NCI-H128 (cell line): ENCODE results near the gene TMA16.
"Not testable (repeated sequence)": the region's sequence is repeated elsewhere in the genome, so short reads cannot be mapped to it uniquely, and the experiment has no call there.

Experiments used
- DNase-seq: peaks from one replicate; lab custom pipeline; 2025; ENCODE audit not compliant: unreplicated experiment; lab: John Stamatoyannopoulos, UW

Gene TMA16

DNA sequence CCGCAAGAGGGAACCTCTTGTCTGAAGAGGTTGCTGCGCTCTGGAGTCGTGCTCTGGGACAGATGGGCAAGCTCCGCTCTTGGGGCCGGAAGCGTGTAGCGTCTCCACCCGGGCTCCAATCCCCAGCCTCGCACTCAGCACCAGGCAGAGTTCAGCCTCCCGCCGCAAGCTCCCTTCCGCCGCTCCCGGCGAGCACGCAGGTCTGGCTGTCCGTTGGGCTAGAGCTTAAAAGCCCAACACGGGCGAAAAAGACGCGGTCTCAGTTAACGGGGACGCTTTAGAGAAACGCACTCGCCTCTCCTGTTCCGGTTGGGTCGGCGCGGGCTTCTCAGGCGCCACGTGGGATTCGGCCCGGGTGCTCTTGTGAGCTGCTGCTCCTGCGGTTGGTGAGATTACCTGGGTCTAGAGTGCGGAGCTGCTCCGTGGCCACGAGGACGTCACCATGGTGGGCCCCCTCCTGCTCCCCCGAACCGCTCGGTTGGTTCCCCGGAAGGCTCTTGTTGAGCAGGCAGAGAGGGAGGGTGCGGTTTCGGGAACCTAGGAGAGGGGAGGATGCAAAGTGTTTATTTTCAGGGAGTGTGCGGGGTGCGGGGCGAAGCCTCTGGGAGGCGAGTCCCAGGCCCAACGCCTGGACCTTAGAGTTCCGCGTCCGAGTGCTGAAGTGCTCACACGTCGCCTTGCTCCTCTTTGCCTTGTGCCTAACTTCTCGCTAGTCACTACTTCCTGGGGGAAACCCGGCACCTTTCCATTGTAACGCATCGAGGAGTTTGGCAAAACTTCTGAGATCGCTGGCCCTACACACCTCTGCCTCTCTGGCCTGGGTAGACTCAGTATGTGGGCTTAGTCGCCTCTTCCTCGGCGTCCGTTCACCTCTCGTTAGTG lies at the start of gene TMA16:
TSS of gene TMA16 (plus strand) at position 331 of the 882 bp plus-strand sequence. CDS start at position 443, 112 bp downstream.
- DNase-seq = peak; percentile 19

DNA sequence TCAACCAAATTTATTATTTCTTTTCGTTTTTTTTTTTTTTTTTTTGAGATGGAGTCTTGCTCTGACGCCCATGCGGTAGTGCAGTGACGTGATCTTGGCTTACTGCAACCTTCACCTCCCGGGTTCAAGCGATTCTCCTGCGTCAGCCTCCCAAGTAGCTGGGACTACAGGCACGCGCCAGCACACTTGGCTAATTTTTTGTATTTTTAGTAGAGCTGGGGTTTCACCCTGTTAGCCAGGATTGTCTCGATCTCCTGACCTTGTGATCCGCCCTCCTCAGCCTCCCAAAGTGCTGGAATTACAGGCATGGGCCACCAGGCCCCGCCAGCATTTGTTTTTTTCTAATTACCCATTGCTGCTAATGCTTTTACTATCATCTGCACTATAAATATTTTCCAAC lies 47.5 kb upstream of the TMA16 start:
- DNase-seq = not testable (repeated sequence)

DNA sequence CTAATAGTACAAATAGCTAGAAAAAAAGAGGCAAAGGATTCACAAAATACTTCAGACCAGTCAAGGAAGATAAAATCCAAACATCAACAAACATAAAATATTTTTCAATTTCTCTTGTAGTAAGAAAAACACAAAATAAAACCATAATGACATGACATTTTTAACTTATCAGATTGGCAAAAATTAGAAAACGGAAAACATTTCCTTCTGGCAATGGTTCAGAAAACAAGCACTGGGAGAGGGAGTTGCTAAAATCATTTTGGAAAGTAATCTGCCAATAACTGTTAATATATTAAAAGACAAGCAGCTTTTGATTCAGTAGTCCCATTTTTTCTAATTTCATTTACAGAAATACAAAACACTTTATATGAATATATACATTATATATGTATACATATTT lies 47.0 kb upstream of the TMA16 start:
- DNase-seq = no peak

DNA sequence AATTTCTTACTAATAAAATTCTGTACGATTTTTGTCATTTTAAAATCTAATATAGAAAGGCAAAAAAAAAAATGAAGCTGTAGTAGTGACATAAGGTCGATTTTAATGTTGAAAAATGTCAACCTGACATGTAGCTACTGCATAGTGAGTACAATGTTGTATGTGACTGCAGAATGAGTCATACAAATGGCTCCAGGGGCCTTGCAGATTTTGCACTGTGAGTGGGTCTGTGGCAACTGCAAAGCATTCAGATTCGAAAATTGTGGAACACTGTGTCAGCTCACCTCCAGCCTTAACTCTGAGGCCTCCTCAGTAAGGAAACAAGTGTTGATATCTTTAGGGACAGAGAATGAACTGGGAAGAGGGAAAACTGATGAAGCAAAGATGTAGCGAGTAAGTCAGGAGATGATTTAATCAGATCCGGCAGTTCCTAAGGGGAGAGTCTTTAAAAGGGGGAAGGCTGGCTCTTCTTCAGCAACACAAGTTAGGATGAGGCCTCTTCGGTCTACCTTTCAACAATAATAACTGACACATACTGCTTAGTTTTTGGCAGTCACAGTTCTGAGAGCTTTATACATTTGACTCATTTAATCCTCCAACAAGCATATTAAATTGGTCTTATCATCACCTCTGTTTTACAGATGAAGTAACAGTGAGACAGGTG lies 45.8 kb upstream of the TMA16 start:
- DNase-seq = no peak

DNA sequence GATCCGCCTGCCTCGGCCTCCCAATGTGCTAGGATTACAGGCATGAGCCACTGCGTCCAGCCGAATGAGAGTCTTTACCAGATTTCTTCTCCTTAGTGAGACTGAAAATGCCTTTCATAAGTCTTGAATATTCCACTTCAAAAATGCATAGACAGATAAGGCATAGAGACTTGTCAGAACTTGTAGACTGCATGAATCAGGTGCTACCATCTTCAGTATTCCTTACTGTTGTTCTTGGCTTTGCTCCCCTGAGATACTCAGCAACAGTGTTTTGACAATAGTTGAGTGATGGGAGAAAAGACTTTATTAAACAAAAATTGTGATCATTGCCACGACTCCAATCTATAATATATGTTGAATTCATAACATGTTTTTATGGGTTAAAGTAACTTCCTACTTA lies 31.9 kb upstream of the TMA16 start:
- DNase-seq = no peak

DNA sequence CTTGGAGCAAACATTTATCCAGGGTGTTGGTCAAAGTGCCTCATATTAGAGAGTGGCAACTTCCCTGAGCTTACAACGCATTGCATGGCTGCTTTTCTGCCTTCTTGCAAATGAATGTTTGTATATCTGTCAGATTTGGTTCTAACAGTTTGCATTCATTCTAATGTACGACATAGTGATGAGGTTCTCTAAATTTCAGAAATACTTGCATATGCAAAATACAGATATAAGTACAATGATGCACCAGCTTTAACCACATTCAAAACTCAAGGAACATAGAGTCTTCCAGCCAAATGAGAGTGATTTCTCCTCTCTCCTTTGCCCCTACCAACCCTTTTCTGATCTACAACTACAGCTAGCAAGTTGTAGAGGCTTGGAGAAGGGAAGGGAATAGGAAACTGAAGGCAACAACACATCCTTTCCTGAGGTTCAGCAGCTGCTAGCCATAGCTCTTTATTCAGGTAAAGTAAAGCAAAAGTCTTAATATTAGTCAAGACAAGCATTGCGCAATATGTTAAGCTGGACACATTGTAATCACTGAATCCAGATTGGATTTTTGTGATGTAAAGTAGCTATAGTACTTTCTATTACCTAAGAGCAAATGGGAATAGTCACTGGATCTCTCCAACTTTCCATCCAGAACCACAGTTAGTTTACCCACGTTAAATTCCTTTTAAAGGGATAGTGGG lies 27.3 kb upstream of the TMA16 start:
- no peak for DNase-seq

DNA sequence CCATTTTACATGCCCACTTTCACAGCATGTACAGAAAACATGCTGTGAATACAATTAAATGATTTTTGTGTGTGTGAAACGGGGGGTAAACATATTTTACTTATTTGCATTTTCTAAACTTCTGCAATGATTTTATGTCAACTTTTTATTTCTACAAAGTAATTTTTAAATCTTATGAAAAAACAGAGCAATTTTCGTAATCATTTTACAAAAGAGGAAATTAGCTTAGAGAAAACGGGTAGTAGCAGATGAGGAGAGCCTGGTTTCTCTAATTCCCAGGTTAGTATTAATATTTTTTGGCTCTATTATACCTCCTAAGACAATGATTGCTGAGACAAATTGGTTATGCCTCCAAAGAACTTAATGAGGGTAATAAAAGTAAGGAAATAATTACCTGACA lies 24.1 kb upstream of the TMA16 start:
- no peak for DNase-seq

DNA sequence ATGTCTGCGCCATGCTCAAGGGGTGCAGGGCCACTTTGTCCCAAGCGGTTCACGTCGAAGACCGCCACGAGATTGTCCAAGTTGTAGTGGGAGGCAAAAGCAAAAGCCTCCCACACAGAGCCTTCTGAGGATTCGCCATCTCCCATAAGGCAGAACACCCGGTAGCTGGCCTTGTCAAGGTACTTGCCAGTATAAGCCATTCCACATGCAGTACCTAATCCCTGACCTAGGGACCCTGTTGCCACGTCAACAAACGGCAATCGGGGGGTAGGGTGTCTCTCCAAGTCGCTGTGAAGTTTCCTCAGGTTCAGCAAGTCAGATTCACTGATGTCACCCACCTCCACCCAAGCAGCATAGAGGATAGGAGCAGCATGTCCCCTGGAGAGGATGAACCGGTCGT lies 21.4 kb upstream of the TMA16 start:
- no peak for DNase-seq

DNA sequence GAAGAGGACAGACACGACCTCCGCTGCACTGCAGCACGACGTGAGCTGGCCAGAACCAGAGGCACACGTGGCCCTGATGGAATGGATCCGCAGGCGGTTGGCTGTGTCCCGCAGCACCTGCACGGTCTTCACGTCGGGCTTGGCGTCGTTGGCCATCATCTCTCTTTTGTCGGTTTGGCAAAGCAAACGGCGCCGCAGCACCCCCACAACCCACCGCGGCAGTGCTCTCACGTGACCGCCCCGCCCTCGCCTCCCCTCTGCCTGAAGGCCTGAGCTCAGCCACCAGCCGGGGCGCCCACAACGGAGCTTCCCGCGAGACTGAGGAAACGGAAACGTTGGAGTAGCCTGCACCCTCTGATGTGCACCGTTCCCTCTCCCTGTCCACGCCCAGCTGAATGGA lies 20.9 kb upstream of the TMA16 start, which contains the start of gene TKTL2:
TSS of gene TKTL2 (minus strand) at position 179 of the 400 bp plus-strand sequence. CDS start at position 159, 20 bp downstream.
- no peak for DNase-seq

DNA sequence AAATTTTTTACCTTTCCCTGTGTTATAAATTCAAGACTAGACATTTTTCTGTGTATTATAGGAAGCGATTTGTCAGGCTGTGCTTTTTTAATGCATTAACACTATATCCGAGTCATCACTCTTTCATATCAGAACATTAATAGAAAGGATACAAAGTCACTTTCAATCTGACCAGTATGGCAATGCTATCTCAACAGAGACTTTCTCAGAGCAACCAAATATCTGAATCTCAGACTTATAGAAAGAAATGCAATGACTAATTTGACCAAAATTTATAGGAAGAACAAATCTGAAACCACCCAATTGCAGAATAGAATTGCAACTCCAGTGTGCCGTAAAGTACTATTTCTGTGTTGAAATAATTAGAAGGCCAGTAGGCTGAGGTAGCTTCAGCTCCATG lies 20.5 kb upstream of the TMA16 start:
- DNase-seq = no peak

DNA sequence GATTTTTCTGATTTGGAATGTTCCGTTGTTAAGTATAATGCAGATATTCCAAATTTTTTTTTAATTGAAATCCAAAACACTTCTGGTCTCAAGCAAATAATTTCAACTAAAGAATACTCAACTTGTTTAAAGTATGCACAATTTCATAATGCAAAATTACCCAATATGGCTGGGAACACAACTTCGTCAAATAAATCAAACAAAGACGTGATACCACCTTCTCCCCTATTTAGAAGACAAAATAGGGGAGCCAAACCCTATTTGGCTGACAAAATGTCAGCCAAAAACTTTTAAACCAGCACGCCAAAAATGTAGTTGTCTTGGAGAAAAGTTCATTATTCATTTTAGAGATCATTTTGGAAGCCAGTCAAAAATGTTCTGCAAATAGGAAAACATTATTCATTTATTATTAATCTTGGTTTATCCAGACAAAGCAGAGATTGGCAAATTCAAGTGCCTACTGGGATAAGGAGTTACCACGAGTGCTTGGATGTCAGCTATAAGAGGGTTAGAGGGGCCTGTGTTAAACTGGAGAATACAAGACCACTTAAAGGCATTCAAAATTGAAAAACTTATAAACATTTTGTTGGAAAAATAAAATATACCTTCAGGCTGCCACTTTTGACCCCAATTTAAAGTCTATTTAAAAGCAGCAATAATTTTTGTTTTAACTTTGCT lies 17.6 kb upstream of the TMA16 start:
- DNase-seq = no peak

DNA sequence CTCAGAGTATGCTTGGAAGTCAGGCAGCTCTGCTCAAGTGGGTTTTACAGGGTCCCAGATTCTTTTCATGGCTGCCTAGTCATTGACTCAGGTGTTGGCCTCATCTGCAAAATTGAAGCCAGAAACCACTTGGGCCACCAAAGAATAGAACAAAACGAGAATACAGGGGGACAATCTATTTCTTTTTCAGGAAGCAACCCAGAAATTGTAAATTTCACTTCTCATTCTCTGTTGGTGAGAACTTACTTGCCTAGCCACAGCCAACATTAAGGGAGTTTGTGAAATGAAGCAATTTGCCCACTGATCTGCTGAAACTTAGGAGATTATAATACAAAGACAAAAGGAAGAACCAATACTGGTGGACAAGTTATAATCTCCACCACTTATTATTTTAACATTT lies 12.3 kb upstream of the TMA16 start:
- DNase-seq = no peak

DNA sequence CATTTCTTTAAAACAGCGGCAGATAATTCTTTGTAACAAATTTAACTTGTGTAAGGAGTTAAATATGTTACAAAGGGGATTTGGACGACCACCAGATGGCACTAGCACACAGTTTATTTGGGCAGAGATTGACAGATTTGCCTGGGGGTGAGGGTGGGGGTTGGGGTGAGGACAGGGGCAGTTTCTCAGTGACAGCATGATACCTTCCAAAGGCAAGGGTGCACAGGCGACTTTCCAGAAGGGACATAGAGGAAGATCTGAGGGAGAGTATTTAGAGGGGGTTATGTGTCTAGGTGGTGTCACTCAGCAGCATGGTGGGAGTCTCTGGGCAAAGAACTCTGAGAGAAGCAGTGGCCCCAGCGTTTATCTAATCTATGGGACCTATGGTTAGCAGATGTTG lies 9.6 kb upstream of the TMA16 start:
- DNase-seq = no peak

DNA sequence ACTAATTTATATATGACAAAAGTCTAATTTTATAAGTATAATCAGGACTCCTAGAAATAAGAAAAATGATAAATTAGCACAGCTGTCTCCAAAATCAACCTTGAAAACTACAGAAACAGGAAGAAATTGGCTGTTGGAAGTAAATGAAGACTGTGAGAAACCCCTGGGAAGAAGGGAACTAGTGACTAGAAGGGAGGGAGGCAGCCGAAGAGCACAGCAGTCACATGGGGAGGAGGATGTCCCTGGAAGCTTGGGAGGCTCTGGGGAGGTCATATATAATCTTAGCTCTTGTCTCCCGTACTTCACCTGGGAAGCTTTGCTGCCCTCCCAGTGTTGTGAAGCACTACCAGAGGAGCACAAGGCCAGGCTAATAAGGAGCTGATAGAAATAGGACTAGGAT lies 8.9 kb upstream of the TMA16 start:
- DNase-seq = no peak

DNA sequence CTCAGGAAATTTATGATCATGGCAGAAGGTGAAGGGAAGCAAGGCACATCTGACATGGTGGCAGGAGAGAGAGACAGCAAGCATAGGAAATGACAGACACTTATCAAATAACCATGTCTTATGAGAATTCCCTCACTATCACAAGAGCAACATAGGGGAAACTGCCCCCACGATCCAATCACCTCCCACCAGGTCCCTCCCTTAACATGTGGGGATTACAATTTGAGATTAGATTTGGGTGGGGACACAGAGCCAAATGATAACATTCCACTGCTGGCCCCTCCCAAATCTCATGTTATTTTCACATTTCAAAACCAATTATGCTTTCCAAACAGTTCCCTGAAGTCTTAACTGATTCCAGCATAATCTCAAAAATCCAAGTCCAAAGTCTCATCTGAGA lies 8.2 kb upstream of the TMA16 start:
- no peak for DNase-seq

DNA sequence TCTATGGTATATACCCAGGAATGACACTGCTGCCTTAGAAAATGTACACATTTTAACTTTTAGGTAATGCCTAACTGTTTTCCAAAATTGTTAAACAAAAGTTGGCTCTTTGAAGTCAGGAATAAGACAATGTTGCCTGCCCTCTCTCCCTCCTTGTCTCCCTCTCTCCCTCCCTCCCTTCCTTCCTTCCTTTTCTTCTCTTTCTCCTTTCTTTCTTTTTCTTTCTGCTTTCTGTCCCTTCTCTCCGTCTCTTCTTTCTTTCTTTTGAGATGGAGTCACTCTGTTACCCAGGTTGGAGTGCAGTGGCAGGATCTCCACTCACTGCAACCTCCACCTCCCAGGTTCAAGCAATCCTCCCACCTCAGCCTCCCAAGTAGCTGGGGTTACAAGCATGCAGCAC lies 4.6 kb upstream of the TMA16 start:
- DNase-seq = no peak

DNA sequence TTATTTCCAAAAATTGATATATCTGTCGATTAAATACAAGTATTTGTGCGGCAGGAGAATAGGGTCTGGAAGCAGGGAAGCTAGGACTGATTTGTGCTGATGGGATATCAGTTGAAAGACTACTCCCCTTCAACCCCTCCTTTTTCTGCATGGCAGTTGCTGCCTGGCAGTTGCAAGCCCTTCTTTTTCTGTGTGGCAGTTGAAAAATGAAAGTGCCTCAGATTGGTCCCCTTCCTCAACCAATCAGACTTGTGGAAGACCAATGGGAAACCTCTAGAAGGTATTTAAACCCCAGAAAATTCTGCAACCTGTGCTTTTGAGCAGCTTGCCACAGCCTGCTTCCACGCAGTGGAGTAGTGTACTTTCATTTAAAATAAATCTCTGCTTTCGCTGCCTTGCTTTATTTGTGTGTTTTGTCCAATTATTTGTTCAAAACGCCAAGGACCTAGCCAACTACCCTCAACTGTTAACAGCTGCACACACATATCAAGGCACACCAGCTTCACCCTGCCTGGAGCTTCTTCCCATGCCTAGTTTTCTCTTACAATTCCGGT lies 1.5 kb upstream of the TMA16 start:
- no peak for DNase-seq

DNA sequence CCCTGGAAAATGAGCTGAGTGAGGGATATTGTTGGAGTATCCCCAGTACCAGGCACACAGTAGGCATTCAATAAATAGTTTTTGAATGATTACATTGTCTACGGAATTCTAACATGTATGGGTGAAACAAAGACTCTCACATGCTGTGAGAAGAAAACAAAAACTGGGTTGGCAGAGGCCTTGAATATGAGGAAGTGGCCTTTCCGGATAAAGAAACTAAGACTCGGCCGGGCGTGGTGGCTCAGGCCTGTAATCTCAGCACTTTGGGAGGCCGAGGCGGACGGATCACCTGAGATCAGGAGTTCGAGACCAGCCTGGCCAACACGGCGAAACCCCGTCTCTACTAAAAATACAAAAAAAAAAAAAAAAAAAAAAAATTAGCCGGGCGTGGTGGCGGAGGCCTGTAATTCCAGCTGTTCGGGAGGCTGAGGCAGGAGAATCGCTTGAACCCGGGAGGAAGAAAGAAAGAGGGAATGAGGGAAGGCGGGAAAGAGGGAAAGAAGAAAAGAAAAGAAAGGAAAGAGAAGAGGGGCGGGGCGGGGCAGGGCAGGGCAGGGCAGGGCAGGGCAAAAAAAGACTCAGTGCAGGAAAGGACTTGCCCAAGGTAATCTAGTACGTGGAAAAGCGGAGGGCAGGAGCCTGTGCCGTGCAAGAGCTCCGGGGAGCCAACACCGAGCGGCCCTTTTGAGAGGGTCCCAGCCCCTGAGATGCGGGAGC lies 689 bp upstream of the TMA16 start:
- DNase-seq = no peak

DNA sequence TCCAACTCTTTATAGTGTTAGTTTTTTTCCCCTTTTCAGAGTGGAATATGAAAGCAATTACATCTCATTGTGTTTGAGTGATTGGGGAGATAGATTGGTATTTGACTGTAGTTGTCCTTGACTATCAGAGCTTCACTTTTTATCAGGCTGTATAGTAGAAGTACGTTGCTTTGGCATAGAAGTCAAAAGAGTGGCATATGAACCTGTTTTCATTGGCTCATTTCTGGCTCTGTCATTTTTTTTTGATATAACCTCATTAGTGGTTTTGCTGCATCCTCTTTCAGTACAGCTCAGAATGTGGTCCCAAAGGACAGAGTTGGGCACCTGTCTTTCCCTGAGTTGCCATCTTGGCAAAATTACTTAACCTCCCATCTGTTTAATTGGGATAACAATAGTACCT lies 1.4 kb downstream of the TMA16 start:
- DNase-seq = no peak

DNA sequence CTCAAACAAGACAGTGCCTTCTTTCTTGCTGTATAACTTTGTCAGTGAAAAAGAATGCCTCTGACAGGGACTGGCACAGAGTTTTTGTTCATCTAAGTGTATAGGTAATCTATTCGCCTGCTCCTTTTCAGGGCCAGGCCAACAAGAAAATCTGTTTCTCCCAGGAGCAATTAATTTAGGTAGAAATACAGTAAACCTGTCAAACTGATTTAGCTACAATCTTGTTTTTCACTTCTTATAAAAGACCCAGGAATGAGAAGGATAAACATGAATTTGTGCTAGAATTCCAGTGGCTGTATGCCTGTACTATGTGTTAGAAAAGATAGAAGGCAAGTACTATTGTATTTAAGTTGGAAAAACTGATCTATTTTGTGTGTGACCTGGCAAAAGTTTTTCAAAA lies 6.1 kb downstream of the TMA16 start:
- DNase-seq = no peak
